GM12865 (cell line): ENCODE results near the gene UAP1.

ENCODE experiments used
- DNase-seq: peaks from one replicate; pipeline ENCODE4 v3.0.0; 2010; ENCODE audit warnings: low read depth
- H3K4me3 ChIP-seq: 2 replicates; pipeline ENCODE4 v1.5.1; 2011; ENCODE audit warnings: mild to moderate bottlenecking, low read depth, low read length, control low read depth
- CTCF ChIP-seq: IDR thresholded peaks from 2 replicates; pipeline ENCODE4 v1.5.1; 2011; ENCODE audit warnings: low read length, control low read depth, low read depth, inconsistent platforms; ENCODE audit not compliant: insufficient read depth; ENCODE audit errors: missing control alignments

Gene UAP1

GRCh38 chr1:162537216-162537615, 24.3 kb upstream of the UAP1 start:
- no peak for TF ChIP-seq CTCF
- no peak overlapping the region for H3K4me3 ChIP-seq
- no peak for DNase-seq

- TF ChIP-seq CTCF, result no peak
- no peak overlapping the region for H3K4me3 ChIP-seq
- no peak for DNase-seq
Observed at GRCh38 chr1:162538815-162539431, 22.6 kb upstream of the UAP1 start.

- no peak for TF ChIP-seq CTCF
- DNase-seq, result no peak
Observed at GRCh38 chr1:162541619-162542141, 19.8 kb upstream of the UAP1 start.

GRCh38 chr1:162543228-162543627, 18.3 kb upstream of the UAP1 start:
- TF ChIP-seq CTCF, result no peak
- DNase-seq, result no peak
- no peak overlapping the region for H3K4me3 ChIP-seq

More at GRCh38 chr1:162541619-162542141, 19.8 kb upstream of the UAP1 start:
- H3K4me3 ChIP-seq, result no peak overlapping the region

GRCh38 chr1:162548170-162548569, 13.4 kb upstream of the UAP1 start:
- no peak for TF ChIP-seq CTCF
- peak; percentile 2 for DNase-seq
- no peak overlapping the region for H3K4me3 ChIP-seq

- H3K4me3 ChIP-seq, result no peak overlapping the region
- DNase-seq, result no peak
- TF ChIP-seq CTCF, result no peak
Observed at GRCh38 chr1:162549001-162549400, 12.5 kb upstream of the UAP1 start.

GRCh38 chr1:162550925-162551324, 10.6 kb upstream of the UAP1 start:
- no peak for TF ChIP-seq CTCF
- no peak for DNase-seq
- H3K4me3 ChIP-seq, result no peak overlapping the region
